ENCODE measurements around the gene TROAP. TPM values are rescaled to one million over a fixed set of nuclear protein-coding genes. Genes with fewer than 3 reads are reported as not detected.
A peak's percentile ranks its signal among the peaks of the same experiment; 100 is the strongest.
"Not testable (repeated sequence)": the region's sequence is repeated elsewhere in the genome, so short reads cannot be mapped to it uniquely, and the experiment has no call there.

The TROAP gene
- 1 to 10 TPM in 1 of 2 experiments, under 1 TPM in 1; 0.62 to 1.7 TPM for total RNA-seq
- polyA plus RNA-seq: under 1 TPM in 1 of 3 donors, not detected in 2; 0.24 TPM
- total RNA-seq: 0 to 4.0 (median 0.50) reads per million in 6 experiments

- peak within 1 kb of the TSS; percentile 87 to 99 (median 94) for H3K4me3 Mint-ChIP-seq
- H3K27me3 Mint-ChIP-seq: no peaks in the 10 kb centered on the region
- no peaks in the 10 kb centered on the region for H3K36me3 Mint-ChIP-seq
- POLR2A ChIA-PET: interaction anchor here (0.6 to 2.0 kb wide), 7 partner anchors 10 to 44 kb away, joined by 3 to 9 read pairs (median 4); partner anchors contain the start of genes C1QL4, DNAJC22 and PRPH
- peaks cover 7 to 21% (median 16%) of the 10 kb centered on the region in 4 donors for H3K4me1 Mint-ChIP-seq
- H3K9me3 Mint-ChIP-seq: no peaks in the 10 kb centered on the region
- ATAC-seq (peak; percentile 95 to 98), DNase-seq (peak; percentile 90 to 98 (median 97))
- peak within 1 kb of the TSS; percentile 66 to 95 (median 88) for H3K27ac Mint-ChIP-seq
Observed at GRCh38 chr12:49322708-49323523, at the start of gene TROAP. TSS of gene TROAP (plus strand) at chr12:49323255. CDS start at chr12:49323609, 354 bp downstream.

- POLR2A ChIA-PET: no interaction called here
- ATAC-seq (no peak), DNase-seq (no peak)
- Mint-ChIP-seq H3K36me3 (peaks cover 0 to 48% (median 5%) of the 10 kb centered on the region in 3 donors), H3K9me3 (no peaks in the 10 kb centered on the region), H3K4me1 (peaks cover 0 to 3% (median under 1%) of the 10 kb centered on the region in 4 donors), H3K4me3 (no peak overlapping the region), H3K27ac (no peak overlapping the region), H3K27me3 (peaks cover 0 to under 1% (median 0%) of the 10 kb centered on the region in 5 donors)
Observed at GRCh38 chr12:49273726-49274395, 49.2 kb upstream of the TROAP start.

DNA sequence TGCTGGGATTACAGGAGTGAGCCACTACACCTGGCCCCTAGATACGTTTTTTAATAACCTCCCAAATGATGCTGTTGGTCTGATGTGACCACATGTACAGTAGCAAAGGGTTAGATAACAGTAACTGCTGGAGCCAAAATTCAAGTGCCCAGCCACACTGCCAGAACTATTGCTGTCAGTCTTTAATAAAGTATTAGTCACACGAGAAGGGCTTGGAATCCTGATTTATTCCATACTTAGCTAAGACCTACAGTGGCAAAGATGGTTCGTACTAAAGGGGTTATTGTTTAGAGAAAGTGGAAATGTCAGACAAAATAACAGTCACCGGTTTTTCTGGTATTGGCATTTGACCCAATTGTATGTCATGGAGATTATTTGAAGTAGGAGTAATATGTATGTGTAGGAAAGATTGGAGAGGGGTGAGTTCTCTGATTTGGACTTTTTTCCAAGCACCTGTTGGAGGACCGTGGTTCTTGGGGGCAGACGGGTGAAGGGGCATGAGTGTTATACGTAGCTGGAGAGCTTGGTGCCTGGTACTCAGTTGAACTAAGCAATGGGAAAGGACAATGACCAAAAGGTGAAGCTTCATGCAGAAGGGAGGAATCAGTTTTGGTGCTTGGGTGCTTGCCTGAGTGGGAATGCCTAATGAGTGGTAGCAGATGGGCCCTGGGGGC is 48.5 kb upstream of the TROAP start:
- H3K27ac Mint-ChIP-seq: no peak overlapping the region
- POLR2A ChIA-PET: no interaction called here

DNA sequence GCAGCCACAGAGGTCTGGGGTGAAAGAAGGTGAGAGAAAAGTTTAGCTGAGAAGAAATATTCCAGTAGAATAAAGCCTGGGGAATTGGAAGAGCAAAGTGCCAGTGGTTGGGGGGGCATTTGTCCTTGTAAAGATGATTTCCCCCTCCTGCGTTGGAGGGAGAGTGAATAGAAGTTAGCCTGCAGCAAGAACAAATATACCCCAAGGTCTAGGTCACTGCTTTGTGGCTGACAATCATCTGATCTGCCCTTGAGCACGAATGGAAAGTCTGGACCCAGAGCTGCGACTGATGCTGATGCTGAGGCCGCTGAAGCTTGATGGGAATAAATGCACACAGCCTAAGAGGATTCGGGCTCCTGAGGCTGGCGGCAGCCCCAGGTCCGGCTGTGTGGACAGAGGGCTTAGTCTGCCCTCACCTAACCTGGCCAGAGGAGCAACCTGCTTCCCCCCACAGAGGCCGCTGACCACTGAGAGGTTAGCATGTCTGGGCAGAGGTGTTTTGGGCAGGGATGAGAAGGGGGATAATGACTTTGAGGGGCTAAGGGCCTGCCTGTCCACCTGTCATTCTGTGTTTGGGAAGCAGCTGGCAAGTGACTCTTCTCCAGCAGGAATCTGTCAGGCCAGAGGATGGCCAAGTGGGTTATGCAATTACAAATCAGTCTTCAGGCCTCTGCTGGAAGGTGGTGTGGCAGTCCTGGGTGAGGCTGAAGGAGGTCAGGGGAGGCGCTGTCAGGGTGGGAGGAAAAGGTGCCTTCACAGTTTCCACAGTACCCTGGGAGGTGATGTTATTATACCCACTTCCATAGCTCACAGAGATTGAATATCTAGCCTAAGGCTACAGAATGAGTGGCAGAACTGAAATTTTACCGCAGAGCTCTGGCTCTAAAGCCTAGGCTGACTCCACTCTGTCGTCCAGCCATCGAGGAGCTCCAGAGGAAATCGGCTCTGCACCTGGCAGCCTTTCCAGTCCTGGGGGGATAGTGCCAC is 46.5 kb upstream of the TROAP start:
- H3K27ac Mint-ChIP-seq: peak overlapping the region in 1 of 10 donors; percentile 49
- DNase-seq (no peak), ATAC-seq (no peak)
- peaks cover 0 to 9% (median 3%) of the 10 kb centered on the region in 5 donors for H3K27me3 Mint-ChIP-seq
- H3K4me1 Mint-ChIP-seq: peaks cover 0 to 3% (median 0%) of the 10 kb centered on the region in 4 donors
- H3K9me3 Mint-ChIP-seq: no peaks in the 10 kb centered on the region
- peaks cover 0 to 23% (median 0%) of the 10 kb centered on the region in 3 donors for H3K36me3 Mint-ChIP-seq
- no peak overlapping the region for H3K4me3 Mint-ChIP-seq
- POLR2A ChIA-PET: no interaction called here

More for the DNA sequence above, 48.5 kb upstream of the TROAP start:
- no peaks in the 10 kb centered on the region for H3K9me3 Mint-ChIP-seq
- DNase-seq (no peak), ATAC-seq (no peak)
- H3K4me3 Mint-ChIP-seq: no peak overlapping the region
- peaks cover 0 to 43% (median 5%) of the 10 kb centered on the region in 3 donors for H3K36me3 Mint-ChIP-seq
- peaks cover 0 to 3% (median 0%) of the 10 kb centered on the region in 4 donors for H3K4me1 Mint-ChIP-seq
- H3K27me3 Mint-ChIP-seq: peaks cover 0 to 7% (median 0%) of the 10 kb centered on the region in 5 donors

- no peak for DNase-seq
- Mint-ChIP-seq H3K36me3 (peaks cover 0 to 14% (median 0%) of the 10 kb centered on the region in 3 donors), H3K9me3 (no peaks in the 10 kb centered on the region), H3K27me3 (peaks cover 0 to 12% (median 6%) of the 10 kb centered on the region in 5 donors), H3K4me3 (no peak overlapping the region), H3K27ac (no peak overlapping the region), H3K4me1 (peaks cover 0 to 3% (median 0%) of the 10 kb centered on the region in 4 donors)
- POLR2A ChIA-PET: no interaction called here
- no peak for ATAC-seq
Observed at GRCh38 chr12:49277466-49277865, 45.6 kb upstream of the TROAP start.

DNA sequence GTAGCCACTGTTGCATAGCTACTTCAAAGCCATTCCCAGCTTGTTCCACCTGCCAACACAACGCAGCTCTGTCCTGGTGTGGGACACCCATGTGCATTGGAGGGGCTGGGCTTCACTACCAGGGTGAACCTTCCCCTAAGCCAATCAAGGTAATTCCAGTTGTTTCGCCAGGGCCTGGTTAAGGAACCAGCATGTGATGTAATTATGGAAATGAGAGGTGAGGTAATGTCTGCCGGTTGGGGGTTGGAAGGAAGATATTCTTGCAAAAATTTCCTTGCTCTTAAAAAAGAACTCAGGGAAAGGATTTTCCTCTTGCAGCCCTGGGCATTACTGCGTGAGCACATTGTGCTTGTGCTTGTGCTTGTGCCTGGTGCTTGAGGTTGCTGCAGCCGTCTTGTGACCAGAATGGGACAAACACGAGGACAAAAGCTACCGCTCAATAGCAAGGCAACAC is 43.3 kb upstream of the TROAP start:
- Mint-ChIP-seq H3K27me3 (peaks cover 0 to 22% (median 13%) of the 10 kb centered on the region in 5 donors), H3K9me3 (no peaks in the 10 kb centered on the region), H3K27ac (peak overlapping the region in 1 of 10 donors; percentile 24), H3K36me3 (no peaks in the 10 kb centered on the region), H3K4me1 (no peaks in the 10 kb centered on the region), H3K4me3 (no peak overlapping the region)
- ATAC-seq (no peak), DNase-seq (no peak)
- POLR2A ChIA-PET: no interaction called here

GRCh38 chr12:49280545-49280944 is 42.5 kb upstream of the TROAP start:
- peaks cover 0 to 24% (median 15%) of the 10 kb centered on the region in 5 donors for H3K27me3 Mint-ChIP-seq
- DNase-seq, H3K4me1 Mint-ChIP-seq, H3K9me3 Mint-ChIP-seq, POLR2A ChIA-PET, H3K36me3 Mint-ChIP-seq, H3K4me3 Mint-ChIP-seq, ATAC-seq, H3K27ac Mint-ChIP-seq: not testable (repeated sequence)

DNA sequence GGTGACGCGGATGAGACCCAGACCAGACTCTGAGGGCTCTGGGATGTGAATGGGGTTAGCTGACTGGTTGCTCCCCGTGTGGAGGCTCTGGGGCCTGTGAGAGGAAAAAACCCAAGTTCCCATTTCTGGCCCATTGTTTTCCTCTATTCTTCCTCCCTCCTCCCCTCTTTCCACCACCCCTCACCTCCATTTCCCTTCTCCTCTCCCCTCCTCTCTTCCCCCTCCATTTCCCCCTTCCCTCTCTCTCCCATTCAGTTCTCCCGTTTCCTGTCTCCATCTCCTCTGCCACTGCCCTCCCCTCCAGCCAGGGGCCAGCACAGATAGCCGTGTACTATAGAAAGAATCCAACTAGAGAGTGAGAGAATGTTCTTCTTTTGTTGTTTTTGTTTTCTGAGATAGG is 40.8 kb upstream of the TROAP start:
- DNase-seq: no peak
- Mint-ChIP-seq H3K36me3 (peaks cover 0 to 3% (median 0%) of the 10 kb centered on the region in 3 donors), H3K27me3 (peaks cover 7 to 37% (median 23%) of the 10 kb centered on the region in 5 donors), H3K4me1 (no peaks in the 10 kb centered on the region), H3K27ac (no peak overlapping the region), H3K4me3 (no peak overlapping the region), H3K9me3 (no peaks in the 10 kb centered on the region)
- ATAC-seq: no peak
- POLR2A ChIA-PET: no interaction called here

DNA sequence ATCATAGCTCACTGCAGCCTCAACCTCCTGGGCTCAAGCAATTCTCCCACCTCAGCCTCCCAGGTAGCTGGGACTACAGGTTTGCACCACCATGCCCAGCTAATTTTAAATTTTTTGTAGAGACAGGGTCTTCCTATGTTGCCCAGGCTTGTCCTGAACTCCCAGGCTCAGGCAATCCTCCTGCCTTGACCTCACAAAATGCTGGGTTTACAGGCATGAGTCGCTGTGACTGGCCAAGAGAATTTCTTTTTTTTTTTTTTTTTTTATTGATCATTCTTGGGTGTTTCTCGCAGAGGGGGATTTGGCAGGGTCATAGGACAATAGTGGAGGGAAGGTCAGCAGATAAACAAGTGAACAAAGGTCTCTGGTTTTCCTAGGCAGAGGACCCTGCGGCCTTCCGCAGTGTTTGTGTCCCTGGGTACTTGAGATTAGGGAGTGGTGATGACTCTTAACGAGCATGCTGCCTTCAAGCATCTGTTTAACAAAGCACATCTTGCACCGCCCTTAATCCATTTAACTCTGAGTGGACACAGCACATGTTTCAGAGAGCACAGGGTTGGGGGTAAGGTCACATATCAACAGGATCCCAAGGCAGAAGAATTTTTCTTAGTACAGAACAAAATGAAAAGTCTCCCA is 40.2 kb upstream of the TROAP start:
- H3K4me3 Mint-ChIP-seq, ATAC-seq, H3K27ac Mint-ChIP-seq, POLR2A ChIA-PET, H3K4me1 Mint-ChIP-seq, H3K36me3 Mint-ChIP-seq, DNase-seq, H3K9me3 Mint-ChIP-seq: not testable (repeated sequence)
- H3K27me3 Mint-ChIP-seq: peaks cover 10 to 42% (median 28%) of the 10 kb centered on the region in 5 donors

DNA sequence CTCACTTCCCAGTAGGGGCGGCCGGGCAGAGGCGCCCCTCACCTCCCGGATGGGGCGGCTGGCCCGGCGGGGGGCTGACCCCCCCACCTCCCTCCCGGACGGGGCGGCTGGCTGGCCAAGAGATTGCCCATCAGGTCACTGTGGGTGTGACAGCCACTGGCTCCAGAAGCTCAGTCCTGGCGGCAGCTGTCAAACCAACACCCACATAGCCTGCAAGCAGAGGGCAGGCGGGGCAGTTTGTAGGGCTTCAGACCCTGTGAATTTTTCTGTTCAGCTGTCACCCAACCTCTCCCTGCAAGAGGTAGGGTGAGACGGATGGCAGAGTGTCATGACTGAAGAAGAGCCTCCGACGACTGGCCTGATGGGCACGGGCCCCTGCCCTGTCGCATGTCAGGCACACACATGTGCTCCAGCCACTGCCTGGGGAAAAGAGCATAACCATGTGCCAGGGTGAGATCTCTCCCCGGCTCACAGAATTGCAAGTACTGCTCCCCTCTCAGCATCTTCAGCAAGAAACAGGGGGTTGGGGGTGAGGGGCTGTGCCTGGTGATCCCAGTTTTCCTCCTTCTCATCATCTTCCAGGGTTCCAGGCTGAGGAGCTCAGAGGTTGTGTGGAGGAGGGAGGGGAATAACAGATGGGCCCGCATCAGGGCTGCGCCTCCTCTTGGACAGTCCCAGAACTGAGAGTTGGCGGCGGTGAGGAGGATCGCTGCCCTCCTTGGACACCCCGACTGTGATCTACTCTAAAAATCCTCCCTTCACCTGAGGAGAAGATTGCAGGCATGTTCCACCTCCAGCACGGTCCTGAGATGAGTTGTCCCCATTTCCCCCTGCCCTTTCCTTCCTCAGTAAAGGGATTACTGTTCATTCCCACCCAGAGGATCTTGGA is 39.3 kb upstream of the TROAP start:
- Mint-ChIP-seq H3K36me3 (peaks cover 0 to 3% (median 0%) of the 10 kb centered on the region in 3 donors), H3K27ac (no peak overlapping the region), H3K4me1 (peaks cover 0 to 2% (median under 1%) of the 10 kb centered on the region in 4 donors), H3K27me3 (peaks cover 15 to 52% (median 37%) of the 10 kb centered on the region in 5 donors), H3K4me3 (no peak overlapping the region), H3K9me3 (no peaks in the 10 kb centered on the region)
- ATAC-seq: no peak
- POLR2A ChIA-PET: no interaction called here
- no peak for DNase-seq

Data from naive thymus-derived CD8-positive, alpha-beta T cell (primary cell).